CD4-positive, alpha-beta T cell treated with Interleukin-10 for 1 hour (primary cell): ENCODE results near the gene INPP4B.
A peak's percentile ranks its signal among the peaks of the same experiment; 100 is the strongest.

Experiments used
- DNase-seq: peaks from one replicate; pipeline ENCODE4 v3.0.0-alpha.2; 2020

INPP4B gene

GRCh38 chr4:142278663-142279062 lies 567.4 kb downstream of the INPP4B start:
- DNase-seq, result no peak

- no peak for DNase-seq
Measured at GRCh38 chr4:142278171-142278570, 567.9 kb downstream of the INPP4B start.

GRCh38 chr4:142274137-142274536 lies 572.0 kb downstream of the INPP4B start:
- DNase-seq, result no peak

- DNase-seq, result no peak
Measured at GRCh38 chr4:142272452-142272851, 573.6 kb downstream of the INPP4B start.

- no peak for DNase-seq
Measured at GRCh38 chr4:142271832-142272231, 574.3 kb downstream of the INPP4B start.

- DNase-seq, result no peak
Measured at GRCh38 chr4:142267101-142267500, 579.0 kb downstream of the INPP4B start.

GRCh38 chr4:142265946-142266345 lies 580.2 kb downstream of the INPP4B start:
- no peak for DNase-seq

GRCh38 chr4:142265536-142265935 lies 580.6 kb downstream of the INPP4B start:
- DNase-seq, result no peak

- peak; percentile 19 for DNase-seq
Measured at GRCh38 chr4:142264961-142265360, 581.1 kb downstream of the INPP4B start.

GRCh38 chr4:142262956-142263355 lies 583.1 kb downstream of the INPP4B start:
- no peak for DNase-seq

GRCh38 chr4:142248946-142249345 lies 597.2 kb downstream of the INPP4B start:
- no peak for DNase-seq

GRCh38 chr4:142243255-142243654 lies 602.8 kb downstream of the INPP4B start:
- DNase-seq, result no peak

- no peak for DNase-seq
Measured at GRCh38 chr4:142242156-142242555, 603.9 kb downstream of the INPP4B start.

- no peak for DNase-seq
Measured at GRCh38 chr4:142238589-142238988, 607.5 kb downstream of the INPP4B start.

- DNase-seq, result no peak
Measured at GRCh38 chr4:142236268-142236667, 609.8 kb downstream of the INPP4B start.

GRCh38 chr4:142231787-142232186 lies 614.3 kb downstream of the INPP4B start:
- no peak for DNase-seq

- DNase-seq, result no peak
Measured at GRCh38 chr4:142230991-142231390, 615.1 kb downstream of the INPP4B start.

GRCh38 chr4:142226014-142226413 lies 620.1 kb downstream of the INPP4B start:
- DNase-seq, result no peak

- no peak for DNase-seq
Measured at GRCh38 chr4:142222127-142222526, 624.0 kb downstream of the INPP4B start.

GRCh38 chr4:142218726-142219125 lies 627.4 kb downstream of the INPP4B start:
- no peak for DNase-seq

GRCh38 chr4:142211444-142211843 lies 634.7 kb downstream of the INPP4B start:
- DNase-seq, result no peak

- no peak for DNase-seq
Measured at GRCh38 chr4:142203505-142203904, 642.6 kb downstream of the INPP4B start.

GRCh38 chr4:142202404-142203332 lies 643.4 kb downstream of the INPP4B start:
- no peak for DNase-seq

GRCh38 chr4:142201041-142201440 lies 645.1 kb downstream of the INPP4B start:
- DNase-seq, result no peak

GRCh38 chr4:142194905-142195304 lies 651.2 kb downstream of the INPP4B start:
- DNase-seq, result no peak
